Ishikawa (cell line): ENCODE data around the gene ERVK3-1.

Experiments used
- CEBPB ChIP-seq: IDR thresholded peaks from 2 replicates; pipeline ENCODE4 v1.6.1; 2012
- CREB1 ChIP-seq: IDR thresholded peaks from 2 replicates; pipeline ENCODE4 v1.6.1; 2012; ENCODE audit warnings: low read depth
- EGR1 ChIP-seq: IDR thresholded peaks from 2 replicates; pipeline ENCODE4 v1.6.1; 2012
- EP300 ChIP-seq: IDR thresholded peaks from 2 replicates; pipeline ENCODE4 v1.6.1; 2012; ENCODE audit warnings: borderline replicate concordance
- FOXM1 ChIP-seq: IDR thresholded peaks from 2 replicates; pipeline ENCODE4 v1.6.1; 2012; ENCODE audit warnings: low read depth, borderline replicate concordance
- MAX ChIP-seq: IDR thresholded peaks from 2 replicates; pipeline ENCODE4 v1.6.1; 2012
- RAD21 ChIP-seq: IDR thresholded peaks from 2 replicates; pipeline ENCODE4 v1.6.1; 2012; ENCODE audit warnings: low read depth
- TAF1 ChIP-seq: IDR thresholded peaks from 2 replicates; pipeline ENCODE4 v1.6.1; 2012; ENCODE audit warnings: low read depth, mild to moderate bottlenecking
- TCF12 ChIP-seq: IDR thresholded peaks from 2 replicates; pipeline ENCODE4 v1.6.1; 2012; ENCODE audit warnings: low read depth
- USF1 ChIP-seq: IDR thresholded peaks from 2 replicates; pipeline ENCODE4 v1.6.1; 2012
- YY1 ChIP-seq: IDR thresholded peaks from 2 replicates; pipeline ENCODE4 v1.6.1; 2012; ENCODE audit warnings: low read depth

- TF ChIP-seq YY1 (no peak), EP300 (no peak), MAX (no peak), FOXM1 (no peak), CEBPB (no peak), USF1 (no peak), TCF12 (no peak), EGR1 (no peak), TAF1 (no peak), RAD21 (no peak), CREB1 (no peak)
Measured at GRCh38 chr19:58349590-58349989, 44.4 kb downstream of the ERVK3-1 start.
